CD4-positive, alpha-beta T cell treated with Interleukin-15 for 1 hour (primary cell): ENCODE measurements around the gene KPRP.

Experiments
- DNase-seq: peaks from one replicate; pipeline ENCODE4 v3.0.0-alpha.2; 2020

Gene KPRP

GRCh38 chr1:152774875-152775274 lies 17.1 kb downstream of the KPRP start, which contains the start of gene LCE1F:
LCE1F (plus strand) TSS chr1:152775140; CDS start chr1:152776372, 1,232 bp downstream.
- DNase-seq: no peak

DNA sequence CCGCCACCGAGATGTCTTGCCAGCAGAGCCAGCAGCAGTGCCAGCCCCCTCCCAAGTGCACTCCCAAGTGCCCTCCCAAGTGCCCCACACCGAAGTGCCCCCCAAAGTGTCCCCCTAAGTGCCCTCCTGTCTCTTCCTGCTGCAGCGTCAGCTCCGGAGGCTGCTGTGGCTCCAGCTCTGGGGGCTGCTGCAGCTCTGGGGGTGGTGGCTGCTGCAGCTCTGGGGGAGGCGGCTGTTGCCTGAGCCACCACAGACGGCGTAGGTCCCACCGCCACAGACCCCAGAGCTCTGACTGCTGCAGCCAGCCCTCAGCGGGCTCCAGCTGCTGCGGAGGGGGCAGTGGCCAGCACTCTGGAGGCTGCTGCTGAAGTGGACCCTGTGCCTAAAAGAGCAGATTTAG lies 18.5 kb downstream of the KPRP start:
- no peak for DNase-seq

DNA sequence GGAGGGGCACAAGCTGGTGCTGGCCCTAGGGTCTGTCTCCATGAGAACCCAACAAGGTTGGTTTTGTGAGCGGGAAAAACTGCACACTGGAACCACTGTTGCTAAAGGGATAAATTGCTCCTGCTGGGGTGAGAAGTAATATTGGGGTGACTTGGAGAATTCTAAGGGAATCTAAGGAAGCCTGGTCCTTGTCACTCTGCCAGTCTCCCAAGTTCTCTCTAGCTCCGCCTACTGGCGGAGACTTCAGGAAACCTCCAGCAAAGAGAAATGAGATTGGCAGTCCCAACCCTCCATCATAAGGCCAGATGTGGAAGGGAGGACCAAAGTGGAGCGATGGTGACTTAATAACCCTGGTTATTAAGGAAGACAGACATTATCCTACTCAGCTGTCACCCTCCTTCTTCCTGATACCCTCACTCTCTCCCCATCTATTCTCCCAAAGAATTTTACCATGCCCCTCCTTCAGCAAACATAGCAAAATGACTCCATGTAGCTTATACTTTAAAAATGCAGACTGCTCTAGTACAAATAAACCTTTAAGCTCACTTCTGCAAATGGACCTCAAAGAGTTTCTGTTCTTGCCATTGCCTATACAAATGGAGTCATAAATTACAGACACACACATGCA lies 19.8 kb downstream of the KPRP start:
- DNase-seq: no peak

- DNase-seq: no peak
These were observed 25.3 kb downstream of the KPRP start for GRCh38 chr1:152783095-152783494.

DNA sequence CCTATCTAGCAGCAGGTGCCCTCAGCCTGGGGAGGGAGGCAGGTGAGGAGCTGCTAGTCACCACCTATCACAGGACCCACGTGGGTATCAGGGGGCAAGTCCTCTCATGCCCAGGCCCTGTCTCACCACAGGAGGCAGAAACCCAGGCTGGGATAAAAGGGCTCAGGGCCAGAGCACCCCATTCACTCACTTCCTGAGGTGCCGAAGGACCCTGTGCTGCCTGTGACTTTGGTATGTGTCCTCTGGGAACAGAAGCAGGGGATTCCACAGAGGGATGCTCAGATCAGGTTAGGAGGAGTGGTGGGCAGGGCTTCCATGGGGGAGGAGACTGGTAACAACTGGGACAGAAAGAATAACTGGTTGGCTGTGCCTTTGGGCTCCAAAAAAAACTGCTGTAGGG lies 28.3 kb downstream of the KPRP start, which contains the start of gene LCE1E:
TSS of gene LCE1E (plus strand) at position 181 of the 400 bp plus-strand sequence. CDS start 1,043 bp downstream, outside the sequence.
- no peak for DNase-seq

- no peak for DNase-seq
These were observed 37.9 kb downstream of the KPRP start for GRCh38 chr1:152795686-152796085.

GRCh38 chr1:152796421-152796820 lies 38.6 kb downstream of the KPRP start, which contains the start of gene LCE1D:
LCE1D (plus strand) TSS chr1:152796721; CDS start chr1:152797795, 1,074 bp downstream.
- DNase-seq: no peak

DNA sequence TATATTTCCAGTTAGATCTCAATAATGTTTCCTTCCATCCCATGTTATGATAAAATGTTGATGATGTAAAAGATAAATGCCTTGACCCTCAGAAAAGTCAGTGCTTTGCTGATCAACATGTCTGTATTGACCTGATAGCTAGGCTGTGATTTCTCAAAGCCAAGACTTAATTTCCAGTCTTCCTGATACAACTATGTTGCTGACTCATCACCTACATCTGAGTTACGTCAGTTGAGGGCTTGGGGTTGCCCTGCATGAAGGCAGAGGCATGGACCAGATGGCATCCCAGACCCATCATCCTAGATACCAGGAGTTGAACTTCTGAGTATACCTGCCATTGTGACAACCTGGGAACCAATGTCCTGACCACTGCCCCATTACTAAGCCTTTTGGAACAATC lies 43.5 kb downstream of the KPRP start:
- DNase-seq: no peak

DNA sequence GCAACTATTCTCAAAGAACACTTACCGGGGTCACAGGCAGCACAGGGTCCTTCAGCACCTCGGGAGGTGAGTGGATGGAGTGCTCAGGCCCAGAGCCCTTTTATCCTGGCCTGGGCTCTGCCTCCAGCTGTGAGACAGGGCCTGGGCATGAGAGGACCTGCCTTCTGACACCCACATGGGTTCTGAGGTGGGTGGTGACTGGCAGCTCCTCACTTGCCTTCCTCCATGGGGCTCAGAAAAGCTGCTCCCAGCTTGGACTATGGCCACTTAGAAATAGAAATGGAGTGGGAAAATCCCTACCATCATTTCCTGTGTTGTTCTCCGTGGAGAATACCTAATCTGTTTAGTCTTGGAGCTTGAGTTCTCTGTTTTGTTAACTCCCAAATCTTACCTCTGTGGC lies 48.8 kb downstream of the KPRP start, which contains the start of gene LCE1C:
TSS of gene LCE1C (minus strand) at position 76 of the 400 bp plus-strand sequence. CDS start 1,173 bp downstream, outside the sequence.
- DNase-seq: no peak

- no peak for DNase-seq
These were observed 53.2 kb downstream of the KPRP start for GRCh38 chr1:152811050-152811449.
